Kidney capillary endothelial cell (primary cell): Measurements from ENCODE around the gene ILK.
A peak's percentile ranks its signal among the peaks of the same experiment; 100 is the strongest.

Source experiments
- DNase-seq: peaks from one replicate; pipeline ENCODE4 v3.0.0-alpha.2; 2018; ENCODE audit warnings: low spot score

Gene ILK

DNA sequence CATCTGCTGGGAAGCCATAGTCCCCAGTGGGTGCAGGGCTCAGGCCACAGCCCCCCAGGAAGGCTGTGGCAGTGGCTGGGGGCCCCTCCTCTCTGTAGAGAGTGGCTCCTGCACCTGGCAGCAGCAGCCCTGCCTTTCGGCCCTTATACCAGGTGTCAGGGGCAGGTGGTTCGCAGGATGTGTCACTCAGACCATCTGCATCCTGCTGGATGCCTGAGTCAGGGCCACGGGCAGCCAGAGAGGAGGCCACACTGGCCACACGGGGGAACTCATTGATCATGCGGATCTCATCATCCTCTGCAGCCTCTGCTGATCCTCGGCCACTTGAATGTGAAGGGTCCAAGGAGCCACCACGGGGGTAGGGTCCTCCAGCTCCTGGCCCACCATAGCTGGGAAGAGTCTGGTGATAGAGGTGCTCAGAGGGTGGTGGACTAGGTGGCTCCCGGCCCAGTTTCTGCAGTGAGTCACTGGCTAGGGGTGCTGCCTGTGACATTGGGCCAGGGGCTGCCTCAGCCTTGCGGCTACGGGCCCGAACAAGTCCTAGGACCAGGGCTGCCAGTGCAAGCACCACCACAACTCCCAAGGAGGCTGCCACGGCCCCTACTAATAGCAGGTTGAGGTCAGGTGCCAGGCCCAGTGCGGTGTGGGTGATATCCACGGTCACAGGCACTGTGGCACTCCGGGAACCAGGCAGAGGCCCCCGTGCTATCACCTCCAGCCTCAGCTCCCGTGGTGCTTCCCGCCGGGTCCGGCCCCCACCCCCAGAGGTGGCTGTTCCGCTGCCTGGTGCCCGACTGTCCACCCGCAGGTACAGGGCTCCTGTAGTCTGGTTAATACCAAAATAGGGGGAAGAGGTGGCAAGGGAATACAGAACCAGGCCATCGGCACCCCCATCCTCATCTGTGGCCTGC is 18.9 kb downstream of the ILK start:
- no peak for DNase-seq

DNA sequence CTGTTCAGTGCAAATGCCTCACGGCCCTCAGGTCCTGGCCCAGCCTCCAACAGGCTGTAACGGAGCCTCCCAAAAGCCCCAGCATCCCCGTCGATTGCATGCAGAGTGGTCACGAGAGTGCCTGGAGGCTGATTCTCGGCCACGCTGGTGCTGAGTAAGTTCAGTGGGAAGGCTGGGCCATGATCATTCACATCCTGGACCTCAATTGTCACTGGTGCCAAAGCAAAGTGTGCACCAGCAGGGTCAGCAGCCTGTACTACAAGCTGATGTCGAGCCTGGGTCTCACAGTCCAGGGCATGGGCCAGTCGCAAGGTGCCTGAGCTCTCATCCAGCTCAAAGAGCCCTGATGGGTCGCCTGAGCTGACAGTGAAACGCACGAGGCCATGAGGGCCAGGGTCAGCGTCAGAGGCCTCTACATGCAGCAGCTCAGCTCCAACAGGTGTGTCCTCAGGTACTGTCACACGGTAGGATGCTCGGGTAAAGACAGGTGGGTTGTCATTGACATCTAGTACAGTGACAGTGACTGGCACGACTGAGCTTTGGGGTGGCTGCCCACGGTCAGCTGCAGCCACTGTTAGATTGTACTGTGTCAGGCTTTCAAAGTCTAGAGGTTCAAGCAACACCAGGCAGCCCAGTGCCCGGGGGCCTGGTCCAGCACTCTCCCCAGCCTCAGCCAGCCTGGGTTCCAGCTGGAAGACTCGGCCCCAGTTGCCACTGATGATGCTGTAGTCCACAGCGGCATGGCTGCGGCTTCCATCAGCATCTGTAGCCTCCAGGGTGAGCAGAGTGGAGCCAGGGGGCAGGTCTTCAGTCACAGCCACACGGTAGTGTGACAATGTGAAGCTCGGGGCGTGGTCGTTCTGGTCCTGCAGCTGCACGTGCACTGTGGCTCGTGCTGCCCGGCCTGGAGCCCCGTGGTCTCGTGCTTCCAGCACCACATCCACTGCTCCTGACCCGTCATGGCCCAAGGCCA is 20.1 kb downstream of the ILK start:
- no peak for DNase-seq

- no peak for DNase-seq
These were observed 21.7 kb downstream of the ILK start for GRCh38 chr11:6625156-6625831.

DNA sequence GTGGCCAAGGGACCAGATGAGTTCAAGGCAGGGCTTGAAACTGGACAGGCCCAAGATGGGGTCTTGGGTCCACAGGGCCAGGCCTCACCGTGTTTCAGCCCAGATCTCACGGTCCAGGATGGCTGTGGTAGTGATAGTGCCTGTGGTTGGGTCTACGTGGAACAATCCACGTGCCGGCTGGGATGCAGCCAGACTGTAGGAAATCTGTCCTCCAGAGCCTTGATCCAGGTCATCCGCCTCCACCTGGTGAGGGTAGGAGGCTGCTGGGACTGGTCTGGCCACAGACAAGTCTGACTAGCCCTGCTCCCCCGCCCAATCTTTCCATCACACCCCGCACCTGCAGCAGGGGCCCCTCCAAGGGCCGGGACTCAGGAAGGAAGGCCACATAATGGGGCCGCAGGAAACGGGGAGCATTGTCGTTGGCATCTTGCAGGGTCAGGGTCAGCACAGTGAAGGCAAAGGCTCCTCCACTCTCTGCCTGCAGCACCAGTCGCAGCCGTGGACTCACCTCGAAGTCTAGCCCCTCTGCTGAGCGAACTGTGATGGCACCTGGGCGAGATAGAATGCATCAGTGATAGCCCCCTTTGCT is 22.4 kb downstream of the ILK start:
- DNase-seq = no peak

- DNase-seq = no peak
These were observed 23.6 kb downstream of the ILK start for GRCh38 chr11:6626971-6627761.

DNA sequence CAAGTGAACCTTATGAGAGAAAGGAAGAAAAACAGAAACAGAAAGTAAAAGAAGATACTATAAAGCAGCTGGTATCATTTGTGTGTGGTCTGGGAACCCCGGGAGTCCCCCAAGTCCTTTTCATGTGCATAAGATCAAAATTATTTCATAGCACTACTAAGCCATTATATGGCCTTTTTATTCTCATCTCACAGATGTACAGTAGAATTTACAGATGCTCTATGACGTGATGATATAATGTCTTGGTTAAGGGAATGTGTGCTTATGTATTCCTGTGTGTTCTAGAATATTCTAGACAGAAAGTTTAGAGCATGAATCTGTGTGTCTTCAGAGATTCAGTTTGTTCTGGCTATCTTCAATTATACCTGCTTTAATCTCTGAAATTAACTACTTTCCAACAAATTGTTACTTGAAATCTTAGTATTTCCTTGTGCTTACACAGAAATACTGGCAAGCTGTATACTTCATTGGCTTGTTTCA is 24.2 kb downstream of the ILK start:
- no peak for DNase-seq

DNA sequence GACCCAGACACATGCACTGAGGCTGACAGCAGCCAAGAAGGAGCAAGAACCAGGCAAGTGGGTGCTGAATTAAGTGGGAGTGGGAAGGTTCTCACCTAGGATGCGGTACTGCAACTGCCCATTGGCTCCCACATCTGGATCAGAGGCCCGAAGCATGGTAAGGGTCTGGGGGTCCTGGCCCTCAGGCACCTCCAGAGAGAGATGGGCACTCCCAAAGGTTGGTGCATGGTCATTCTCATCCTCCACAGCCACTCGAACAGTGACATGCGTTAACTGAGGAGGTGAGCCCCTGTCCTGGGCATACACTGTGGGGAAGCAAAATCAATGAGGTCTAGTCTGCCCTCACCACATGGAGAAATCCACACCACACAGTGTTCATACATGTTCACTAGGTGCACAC is 25.0 kb downstream of the ILK start:
- no peak for DNase-seq

- no peak for DNase-seq
These were observed 26.0 kb downstream of the ILK start for GRCh38 chr11:6629573-6629891.

DNA sequence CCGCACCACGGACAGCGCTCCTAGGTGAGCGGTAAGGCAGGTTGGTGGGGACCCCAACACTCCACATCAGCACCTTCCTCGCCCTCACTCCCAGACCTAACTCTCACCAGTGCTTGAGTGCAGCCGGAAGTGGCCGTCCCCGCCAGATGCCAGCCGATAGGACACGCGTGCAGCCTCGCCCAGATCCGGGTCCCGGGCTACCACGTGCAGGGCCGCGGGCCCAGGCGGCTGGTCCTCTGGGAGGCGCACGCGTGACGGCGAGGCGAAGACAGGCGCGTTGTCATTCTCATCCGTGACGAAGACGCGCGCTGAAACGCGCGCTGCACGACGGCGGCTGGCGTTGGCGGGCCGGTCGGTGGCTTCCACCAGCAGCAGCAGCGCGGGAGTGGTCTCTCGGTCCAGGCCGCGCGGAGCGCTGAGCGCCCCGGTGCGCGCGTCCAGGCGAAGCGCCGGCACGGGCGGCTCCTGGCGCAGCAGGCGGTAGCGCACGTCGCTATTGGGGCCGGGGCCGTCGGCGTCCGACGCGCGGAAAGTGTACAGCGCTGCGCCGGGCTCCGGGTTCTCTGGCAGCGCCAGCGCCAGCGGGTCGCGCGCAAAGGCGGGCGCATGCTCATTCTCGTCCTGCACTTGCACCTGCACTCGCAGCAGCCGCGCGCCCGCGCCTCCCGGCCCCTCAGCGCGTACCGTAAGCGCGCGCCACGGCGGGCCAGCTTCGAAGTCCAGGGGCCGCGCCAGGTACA is 26.5 kb downstream of the ILK start:
- no peak for DNase-seq

DNA sequence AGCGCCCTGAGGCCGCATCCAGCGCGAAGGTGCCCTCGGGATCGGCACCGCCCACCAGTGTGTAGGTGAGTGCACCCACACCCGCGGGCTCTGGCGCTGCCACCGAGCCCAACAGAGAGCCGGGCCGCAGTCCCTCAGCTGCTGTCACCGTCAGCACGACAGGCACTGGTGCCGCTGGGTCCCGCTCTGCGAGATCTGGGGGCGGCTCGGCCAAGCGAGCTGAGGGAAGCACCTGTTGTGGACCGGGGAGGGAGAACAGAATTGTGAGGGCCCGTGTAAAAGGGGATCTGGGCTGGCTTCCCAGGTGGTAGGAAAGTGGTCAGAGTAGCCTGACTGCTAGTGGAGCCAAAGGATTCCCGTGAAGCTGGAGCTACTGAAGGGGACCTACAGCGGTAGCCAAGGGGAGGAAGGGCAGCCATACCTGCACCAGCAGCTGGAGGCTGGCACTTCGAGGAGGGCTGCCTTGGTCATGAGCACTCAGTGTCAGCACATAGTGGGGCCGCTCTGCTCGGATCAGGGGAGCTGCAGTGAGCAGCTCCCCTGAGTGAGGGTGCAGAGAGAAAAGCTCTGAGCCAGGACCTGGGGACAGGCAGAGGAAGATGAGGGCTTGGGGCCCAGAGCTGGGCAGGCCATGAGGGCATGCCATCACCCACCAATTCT is 27.2 kb downstream of the ILK start:
- no peak for DNase-seq

- no peak for DNase-seq
These were observed 27.9 kb downstream of the ILK start for GRCh38 chr11:6631361-6631890.

- DNase-seq = no peak
These were observed 28.8 kb downstream of the ILK start for GRCh38 chr11:6632116-6633073.

DNA sequence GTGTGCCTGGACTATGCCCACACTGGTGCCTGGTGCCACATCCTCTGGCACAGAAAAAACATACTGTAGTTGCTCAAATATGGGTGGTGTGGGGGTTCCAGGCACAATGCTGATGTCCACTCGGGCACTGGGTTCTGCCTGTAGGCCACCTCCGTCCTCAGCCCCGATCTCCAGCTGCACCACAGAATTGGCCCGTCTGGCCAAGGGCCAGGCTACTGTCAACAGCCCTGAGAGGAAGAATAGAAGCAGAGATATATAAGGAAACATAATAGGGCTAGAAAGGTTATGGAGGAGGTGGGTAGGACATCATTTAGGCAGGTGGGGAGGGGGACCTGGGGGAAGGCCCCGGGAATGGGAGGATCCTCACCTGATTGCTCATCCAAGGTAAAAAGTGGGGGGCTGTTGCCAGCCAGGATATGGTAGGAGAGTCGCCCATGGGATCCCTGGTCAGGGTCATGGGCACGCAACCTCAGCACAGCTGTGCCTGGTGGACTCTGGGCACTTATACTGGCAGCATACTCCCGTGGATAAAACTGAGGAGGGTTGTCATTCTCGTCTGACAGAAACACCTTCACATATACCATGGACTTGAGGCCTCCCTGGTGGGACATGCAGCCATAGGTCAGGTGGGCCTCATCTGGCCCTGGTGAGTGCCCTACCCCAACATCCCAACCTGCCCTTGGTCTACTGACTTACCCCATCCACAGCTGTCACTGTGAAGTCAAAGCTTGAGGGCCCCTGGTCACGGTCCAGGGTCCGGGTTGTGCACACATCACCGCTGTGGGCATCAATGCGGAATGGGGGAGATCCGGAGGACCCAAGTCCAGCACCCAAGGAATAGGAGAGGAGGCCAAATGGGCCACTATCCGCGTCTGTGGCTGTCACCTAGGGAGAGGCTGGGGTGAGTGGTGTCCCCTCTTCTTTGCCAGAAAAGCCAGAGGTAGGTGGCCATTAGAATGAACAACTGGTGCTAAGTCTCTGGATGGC is 30.1 kb downstream of the ILK start:
- DNase-seq = no peak

- DNase-seq = no peak
These were observed 31.0 kb downstream of the ILK start for GRCh38 chr11:6634534-6634933.

DNA sequence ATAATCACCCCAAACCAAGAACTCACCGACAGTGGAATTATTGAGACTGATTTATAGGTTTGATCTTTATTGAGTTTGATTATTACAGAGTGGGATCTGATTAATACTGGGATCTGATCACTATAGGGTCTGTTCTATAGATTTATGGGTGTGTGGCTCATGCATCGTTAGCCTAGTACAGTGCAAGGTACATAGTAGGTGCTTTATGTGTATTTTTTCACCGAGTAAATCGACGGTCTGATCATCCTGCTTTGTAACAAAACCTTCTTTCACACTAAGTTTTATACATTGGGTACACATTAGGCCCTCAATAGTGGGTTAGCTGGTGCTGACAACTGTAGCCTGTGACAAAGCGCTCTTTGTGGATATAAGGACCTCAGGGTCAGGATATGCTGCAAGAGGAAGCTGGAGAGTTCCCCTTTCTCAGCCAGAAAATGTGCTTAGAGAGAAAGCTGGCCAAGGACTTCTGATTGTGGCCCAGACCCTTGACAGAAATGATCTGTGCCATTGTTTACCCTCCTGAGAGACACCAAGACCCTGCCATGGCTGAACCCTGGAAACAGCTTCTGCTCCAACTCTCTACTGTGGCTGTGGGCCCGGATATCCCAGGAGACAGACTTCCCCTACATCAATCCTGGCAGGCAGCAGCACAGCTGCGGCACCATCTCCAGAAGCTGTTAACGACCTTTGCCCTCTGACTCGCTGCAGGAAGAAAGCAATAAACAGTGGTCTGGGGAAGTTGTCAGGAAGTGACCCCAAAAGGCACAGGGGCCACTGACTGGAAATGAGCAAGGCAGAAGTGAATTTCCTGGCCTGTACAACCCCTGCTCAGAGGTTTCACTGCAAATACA is 31.7 kb downstream of the ILK start:
- DNase-seq = peak; percentile 99

DNA sequence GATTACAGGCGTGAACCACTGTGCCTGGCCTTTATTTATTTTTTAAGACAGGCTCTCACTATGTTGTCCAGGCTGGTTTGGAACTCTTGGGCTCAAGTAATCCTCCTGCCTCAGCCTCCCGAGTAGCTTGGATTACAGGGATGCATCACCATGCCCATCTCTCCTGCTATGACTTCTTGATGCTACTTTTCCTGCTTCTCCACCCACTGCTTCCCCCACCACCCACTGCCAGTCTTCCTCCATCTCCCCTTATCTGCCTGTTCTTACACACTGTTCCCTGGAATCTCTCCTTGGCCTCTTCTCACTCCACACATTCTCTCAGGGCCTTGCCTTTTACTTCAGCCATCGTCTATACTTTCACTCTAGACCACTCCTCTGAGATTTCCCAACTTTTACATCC is 32.9 kb downstream of the ILK start:
- DNase-seq = no peak
